Stomach (tissue), 9 donors: ENCODE measurements around the gene CADM2. TPM values are rescaled to one million over a fixed set of nuclear protein-coding genes. Genes with fewer than 3 reads are reported as not detected.
"Not testable (repeated sequence)": the region's sequence is repeated elsewhere in the genome, so short reads cannot be mapped to it uniquely, and the experiment has no call there.

ENCODE experiments used
- DNase-seq, 2 donors: peaks; one replicate each; pipeline versions ENCODE4 v3.0.0 to v3.0.0-alpha.2; 2013 to 2019
- H3K27ac ChIP-seq, 5 donors: fragments of 200-600 bp in 4 of 5; sonication (generic) in 4 of 5; one replicate each; pipeline ENCODE4 v1.5.1; 2013 to 2019; ENCODE audit warnings: mild to moderate bottlenecking in 1 of 5, moderate library complexity in 1 of 5
- H3K27me3 ChIP-seq, 3 donors: fragments of 200-600 bp; sonication (generic); one replicate each; pipeline ENCODE4 v1.5.1; 2017 to 2019; ENCODE audit warnings: mixed run types in 1 of 3
- H3K36me3 ChIP-seq, 4 donors: fragments of 200-600 bp; sonication (generic); 1 replicate in 3 of 4; 2 replicates in 1 of 4; pipeline ENCODE4 v1.5.1; 2016 to 2019
- H3K4me1 ChIP-seq, 4 donors: fragments of 200-600 bp; sonication (generic); one replicate each; pipeline ENCODE4 v1.5.1; 2016 to 2019
- H3K4me3 ChIP-seq, 4 donors: fragments of 200-600 bp; sonication (generic) in 3 of 4; one replicate each; pipeline ENCODE4 v1.5.1; 2016 to 2019; ENCODE audit warnings: mild to moderate bottlenecking in 1 of 4
- H3K9me3 ChIP-seq, 4 donors: fragments of 200-600 bp; sonication (generic); one replicate each; pipeline ENCODE4 v1.5.1; 2016 to 2019
- CTCF ChIP-seq, 7 experiments: fragments of 450-650 bp in 4 of 7; fragments of 200-600 bp in 3 of 7; sonication (generic) in 3 of 7; IDR thresholded peaks; one replicate each; pipeline ENCODE4 v1.5.1; 2016 to 2019; ENCODE audit warnings: antibody characterized with exemption in 7 of 7, control low read depth in 2 of 7, mild to moderate bottlenecking in 1 of 7
- EP300 ChIP-seq: sonication (generic); formaldehyde crosslinking; IDR thresholded peaks from one replicate; pipeline ENCODE4 v1.6.1; 2017; ENCODE audit warnings: antibody characterized with exemption
- POLR2A ChIP-seq, 4 donors: fragments of 450-650 bp; IDR thresholded peaks; one replicate each; pipeline ENCODE4 v1.6.1; 2016; ENCODE audit warnings: antibody characterized with exemption in 4 of 4, control low read depth in 2 of 4, mild to moderate bottlenecking in 1 of 4, moderate library complexity in 1 of 4
- POLR2AphosphoS5 ChIP-seq, 3 donors: sonication (generic); formaldehyde crosslinking; IDR thresholded peaks; one replicate each; pipeline ENCODE4 v1.6.1; 2016; ENCODE audit warnings: antibody characterized with exemption in 3 of 3
- WGBS, 5 donors: extraction: QIAGEN DNeasy Blood & Tissue Kit in 3 of 5; methylation state at CpG; one replicate each; pipeline versions ENCODE4 v1.1.5 to v1.1.7; 2013 to 2018; 5-methylcytosine and 5-hydroxymethylcytosine counted together
- intact Hi-C: fragments of 100-400 bp; cut with DNase I; formaldehyde crosslinking; loops from one replicate; pipeline ENCODE4 v1.15.1; 2023; ENCODE audit warnings: low total_unique reads
- polyA plus RNA-seq, 3 donors: library from polyadenylated mRNA; stranded (reverse); fragments of 200-250 nt; gene quantifications; one replicate each; pipeline ENCODE4 v1.2.3, GENCODE V29; 2013
- total RNA-seq, 5 donors: library from RNA; depleted of rRNA; stranded (reverse); fragments of >200 nt; gene quantifications; one replicate each; pipeline versions ENCODE4 v1.1.0 to v1.2.3, GENCODE V29; 2014 to 2016
- donor health status: healthy with polysubstance abuse.
- donor health status: Bipolar disorder and iron deficiency.
- donor health status: healthy.

The CADM2 gene
- total and polyA plus RNA-seq, 8 donors = 0.29 to 8.1 (median 2.0) TPM; not detected in 1

GRCh38 chr3:85100316-85100715 is 141.5 kb downstream of the CADM2 start:
- Histone ChIP-seq H3K36me3 (no peaks in the 10 kb centered on the region), H3K27ac (no peak overlapping the region), H3K4me3 (no peak overlapping the region), H3K4me1 (no peaks in the 10 kb centered on the region), H3K9me3 (peaks cover 0 to 5% (median 0%) of the 10 kb centered on the region in 4 donors), H3K27me3 (no peaks in the 10 kb centered on the region)
- 24 to 41% (median 30%) methylated on average over 2 of the region's 2 CpGs for WGBS, 5 donors
- intact Hi-C loops = no loop called here
- TF ChIP-seq POLR2A (IDR thresholded peaks at IDR 0.05) (no peak), EP300 (no peak), POLR2AphosphoS5 (IDR thresholded peaks at IDR 0.05) (no peak), CTCF (IDR thresholded peaks at IDR 0.05) (no peak)
- DNase-seq = no peak

- H3K4me3 ChIP-seq = no peak overlapping the region
- H3K36me3 ChIP-seq = no peaks in the 10 kb centered on the region
- H3K9me3 ChIP-seq = peaks cover 0 to 5% (median 0%) of the 10 kb centered on the region in 4 donors
- 8 to 43% (median 18%) methylated on average over 1 of the region's 1 CpG for WGBS, 5 donors
- DNase-seq = peak in 1 of 2 donors; percentile 75
- TF ChIP-seq POLR2A (IDR thresholded peaks at IDR 0.05) = no peak
- TF ChIP-seq CTCF (IDR thresholded peaks at IDR 0.05) = no peak
- no peak for TF ChIP-seq POLR2AphosphoS5 (IDR thresholded peaks at IDR 0.05)
- no peak for TF ChIP-seq EP300
- no peaks in the 10 kb centered on the region for H3K27me3 ChIP-seq
- no peak overlapping the region for H3K27ac ChIP-seq
- no peaks in the 10 kb centered on the region for H3K4me1 ChIP-seq
- intact Hi-C loops = no loop called here
Observed at GRCh38 chr3:85102781-85103180, 144.0 kb downstream of the CADM2 start.

- Histone ChIP-seq H3K4me3 (no peak overlapping the region), H3K4me1 (no peaks in the 10 kb centered on the region), H3K27ac (no peak overlapping the region), H3K27me3 (no peaks in the 10 kb centered on the region), H3K36me3 (no peaks in the 10 kb centered on the region), H3K9me3 (no peaks in the 10 kb centered on the region)
- 24 to 45% (median 43%) methylated on average over 2 of the region's 2 CpGs for WGBS, 5 donors
- intact Hi-C loops = no loop called here
- DNase-seq = no peak
- TF ChIP-seq CTCF (IDR thresholded peaks at IDR 0.05) (no peak), POLR2AphosphoS5 (IDR thresholded peaks at IDR 0.05) (no peak), POLR2A (IDR thresholded peaks at IDR 0.05) (no peak), EP300 (no peak)
Observed at GRCh38 chr3:85110393-85110792, 151.6 kb downstream of the CADM2 start.

GRCh38 chr3:85120879-85121278 is 162.1 kb downstream of the CADM2 start:
- no peak overlapping the region for H3K4me3 ChIP-seq
- 76 to 84% (median 81%) methylated on average over 2 of the region's 2 CpGs for WGBS, 5 donors
- H3K27me3 ChIP-seq = no peaks in the 10 kb centered on the region
- intact Hi-C loops = no loop called here
- H3K4me1 ChIP-seq = no peaks in the 10 kb centered on the region
- no peaks in the 10 kb centered on the region for H3K36me3 ChIP-seq
- TF ChIP-seq EP300 (no peak), POLR2A (IDR thresholded peaks at IDR 0.05) (no peak), CTCF (IDR thresholded peaks at IDR 0.05) (no peak), POLR2AphosphoS5 (IDR thresholded peaks at IDR 0.05) (no peak)
- H3K27ac ChIP-seq = no peak overlapping the region
- peaks cover 0 to 13% (median 6%) of the 10 kb centered on the region in 4 donors for H3K9me3 ChIP-seq
- no peak for DNase-seq

- DNase-seq, intact Hi-C loops, H3K27ac ChIP-seq, H3K4me3 ChIP-seq, H3K4me1 ChIP-seq, H3K36me3 ChIP-seq, H3K9me3 ChIP-seq, H3K27me3 ChIP-seq: not testable (repeated sequence)
- WGBS, 5 donors = 87 to 95% (median 91%) methylated on average over 12 to 13 of the region's 13 CpGs
Observed at GRCh38 chr3:85132864-85133263, 174.1 kb downstream of the CADM2 start.

- 90 to 93% (median 92%) methylated on average over 27 to 47 of the region's 57 CpGs for WGBS, 5 donors
Observed at GRCh38 chr3:85133691-85134420, 175.1 kb downstream of the CADM2 start.

More at GRCh38 chr3:85133691-85134420, 175.1 kb downstream of the CADM2 start:
- H3K27ac ChIP-seq, DNase-seq, H3K27me3 ChIP-seq, H3K4me1 ChIP-seq, H3K9me3 ChIP-seq, intact Hi-C loops, H3K36me3 ChIP-seq, H3K4me3 ChIP-seq: not testable (repeated sequence)
